ENCODE data around the gene ABLIM2. TPM values are rescaled to one million over a fixed set of nuclear protein-coding genes. Genes with fewer than 3 reads are reported as not detected.

ABLIM2 gene
- total and polyA plus RNA-seq, 3 donors from 2014 or later: 5.2 to 7.5 (median 6.9) TPM

- Histone ChIP-seq H3K9me3 (no peaks in the 10 kb centered on the region), H3K36me3 (ENCODE audit: low read depth, missing control alignments) (no peaks in the 10 kb centered on the region), H3K27me3 (no peaks in the 10 kb centered on the region), H3K27ac (no peak overlapping the region), H3K4me1 (no peaks in the 10 kb centered on the region), H3K4me3 (no peak overlapping the region)
- 83 to 87% methylated on average over 8 of the region's 8 CpGs for WGBS, 2 donors
- no peak for DNase-seq
- TF ChIP-seq POLR2A (IDR thresholded peaks at IDR 0.05): no peak
- no peak for TF ChIP-seq CTCF (IDR thresholded peaks at IDR 0.05)
- intact Hi-C loops (cut with DNase I; ENCODE audit: low total_unique reads): no loop called here
Measured at GRCh38 chr4:8131210-8131609, 27.4 kb downstream of the ABLIM2 start.

- WGBS, 2 donors: 72 to 75% methylated on average over 13 to 18 of the region's 18 CpGs
- DNase-seq: no peak
Measured at GRCh38 chr4:8130346-8131066, 28.1 kb downstream of the ABLIM2 start.

GRCh38 chr4:8129785-8130184 is 28.8 kb downstream of the ABLIM2 start:
- TF ChIP-seq POLR2A (IDR thresholded peaks at IDR 0.05): no peak
- TF ChIP-seq CTCF (IDR thresholded peaks at IDR 0.05): no peak
- DNase-seq: no peak
- intact Hi-C loops (cut with DNase I; ENCODE audit: low total_unique reads): no loop called here
- Histone ChIP-seq H3K36me3 (ENCODE audit: low read depth, missing control alignments) (no peaks in the 10 kb centered on the region), H3K9me3 (no peaks in the 10 kb centered on the region), H3K4me1 (no peaks in the 10 kb centered on the region), H3K4me3 (no peak overlapping the region), H3K27ac (no peak overlapping the region), H3K27me3 (no peaks in the 10 kb centered on the region)
- 91 to 93% methylated on average over 6 of the region's 6 CpGs for WGBS, 2 donors

More at GRCh38 chr4:8130346-8131066, 28.1 kb downstream of the ABLIM2 start:
- H3K27me3 ChIP-seq: no peaks in the 10 kb centered on the region
- no peaks in the 10 kb centered on the region for H3K36me3 ChIP-seq (ENCODE audit: low read depth, missing control alignments)
- intact Hi-C loops (cut with DNase I; ENCODE audit: low total_unique reads): no loop called here
- no peak overlapping the region for H3K27ac ChIP-seq
- H3K4me1 ChIP-seq: no peaks in the 10 kb centered on the region
- H3K4me3 ChIP-seq: no peak overlapping the region
- TF ChIP-seq CTCF (IDR thresholded peaks at IDR 0.05) (no peak), POLR2A (IDR thresholded peaks at IDR 0.05) (no peak)
- H3K9me3 ChIP-seq: no peaks in the 10 kb centered on the region

GRCh38 chr4:8129136-8129535 is 29.5 kb downstream of the ABLIM2 start:
- Histone ChIP-seq H3K27me3 (no peaks in the 10 kb centered on the region), H3K9me3 (no peaks in the 10 kb centered on the region), H3K27ac (no peak overlapping the region), H3K36me3 (ENCODE audit: low read depth, missing control alignments) (no peaks in the 10 kb centered on the region), H3K4me3 (no peak overlapping the region), H3K4me1 (no peaks in the 10 kb centered on the region)
- intact Hi-C loops (cut with DNase I; ENCODE audit: low total_unique reads): no loop called here
- no peak for DNase-seq
- TF ChIP-seq CTCF (IDR thresholded peaks at IDR 0.05) (no peak), POLR2A (IDR thresholded peaks at IDR 0.05) (no peak)
- WGBS, 2 donors: 94 to 97% methylated on average over 11 of the region's 11 CpGs
